GM19023 (cell line): Measurements from ENCODE around the gene ELOA.
"Not testable (repeated sequence)": the region's sequence is repeated elsewhere in the genome, so short reads cannot be mapped to it uniquely, and the experiment has no call there.

ENCODE experiments used
- ATAC-seq: cut with Tn5 transposase; IDR thresholded peaks from one replicate; pipeline ENCODE4 v1.9.1; 2021; ENCODE audit warnings: mild to moderate bottlenecking, moderate library complexity; ENCODE audit not compliant: unreplicated experiment

ELOA gene

DNA sequence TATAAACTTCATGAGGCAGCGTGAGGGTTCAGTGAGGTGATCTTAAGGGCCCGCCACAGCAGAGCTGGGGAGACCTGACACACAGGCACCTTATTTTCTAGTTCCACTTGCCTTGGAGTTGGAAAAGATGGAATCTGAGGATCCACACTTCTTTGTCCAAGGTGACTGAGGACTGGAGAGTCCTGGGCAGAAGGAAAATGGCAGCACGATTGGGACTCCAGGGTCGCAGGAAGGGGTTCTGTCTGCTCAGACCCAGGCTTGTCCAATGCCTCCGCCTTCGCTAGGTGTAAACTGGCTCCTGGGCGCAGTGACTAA lies 55.9 kb downstream of the ELOA start:
- ATAC-seq, result no peak

GRCh38 chr1:23799570-23800399 lies 56.5 kb downstream of the ELOA start:
- peak; percentile 23 for ATAC-seq

GRCh38 chr1:23800400-23801337 lies 57.4 kb downstream of the ELOA start, which contains the start of gene GALE:
TSS of gene GALE (minus strand) at chr1:23800754. CDS start at chr1:23799007, 1,747 bp downstream.
- ATAC-seq, result peak; percentile 81

GRCh38 chr1:23801338-23801748 lies 58.1 kb downstream of the ELOA start:
- ATAC-seq, result no peak

DNA sequence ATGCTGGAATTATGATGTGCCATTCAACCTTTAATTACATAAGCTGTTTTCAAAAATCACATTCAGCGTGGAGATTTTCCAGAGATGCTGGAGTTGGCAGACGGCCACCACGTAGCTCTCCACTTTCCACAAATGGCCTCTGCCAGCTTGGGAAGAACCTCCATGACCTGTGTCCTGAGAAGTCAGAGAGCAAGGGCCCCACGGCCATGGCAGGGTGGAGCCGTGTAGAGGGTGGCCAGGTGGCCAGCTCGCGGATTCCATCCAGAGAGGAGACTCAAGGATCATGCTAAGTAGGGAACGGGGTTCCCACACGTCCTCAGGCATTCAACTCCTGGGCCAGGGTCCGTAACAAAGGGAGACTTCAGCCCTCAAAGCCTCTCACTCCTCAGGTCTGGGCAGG lies 58.6 kb downstream of the ELOA start:
- ATAC-seq, result no peak

GRCh38 chr1:23802809-23803342 lies 59.6 kb downstream of the ELOA start:
- ATAC-seq, result not testable (repeated sequence)

DNA sequence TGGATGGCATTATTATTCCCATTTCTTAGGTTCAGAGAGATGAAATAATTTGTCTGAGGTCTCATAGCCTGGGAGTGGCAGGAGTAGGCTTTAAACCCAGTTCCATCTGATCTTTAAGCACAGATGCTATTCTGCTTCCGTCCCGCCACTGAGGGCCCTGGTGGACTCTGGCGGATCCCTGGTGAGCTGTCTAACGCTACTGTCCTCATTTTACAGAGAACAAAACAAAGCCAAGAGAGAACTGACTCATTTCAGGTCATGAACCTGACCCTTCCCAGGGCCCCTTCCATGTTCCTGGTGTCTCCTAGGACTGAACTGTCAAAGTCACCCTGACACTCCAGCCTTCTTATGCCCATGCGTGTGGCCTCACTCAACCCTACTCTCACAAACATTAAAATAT lies 60.4 kb downstream of the ELOA start:
- ATAC-seq, result no peak

GRCh38 chr1:23804183-23804835 lies 61.0 kb downstream of the ELOA start:
- no peak for ATAC-seq

- no peak for ATAC-seq
Measured at GRCh38 chr1:23805025-23805424, 61.8 kb downstream of the ELOA start.

DNA sequence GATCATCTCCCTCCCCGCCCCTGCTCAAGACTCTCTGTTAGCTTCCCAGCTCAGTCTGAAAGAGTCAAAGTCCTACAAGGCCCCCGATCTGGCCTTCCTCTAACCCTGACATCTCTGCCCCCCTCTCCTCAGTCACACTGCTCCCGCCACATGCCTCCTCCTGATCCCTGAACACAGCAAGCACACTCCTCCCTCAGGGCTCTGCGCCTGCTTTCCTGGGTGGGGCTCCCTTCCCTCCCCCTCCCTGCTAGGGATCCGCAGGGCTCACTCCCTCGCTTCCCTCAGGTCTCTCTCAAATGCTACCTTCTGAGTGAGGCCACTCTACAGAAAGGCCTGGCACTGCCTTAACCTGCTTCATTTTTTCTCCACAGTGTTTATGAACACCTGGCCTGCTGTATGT lies 63.0 kb downstream of the ELOA start:
- no peak for ATAC-seq

DNA sequence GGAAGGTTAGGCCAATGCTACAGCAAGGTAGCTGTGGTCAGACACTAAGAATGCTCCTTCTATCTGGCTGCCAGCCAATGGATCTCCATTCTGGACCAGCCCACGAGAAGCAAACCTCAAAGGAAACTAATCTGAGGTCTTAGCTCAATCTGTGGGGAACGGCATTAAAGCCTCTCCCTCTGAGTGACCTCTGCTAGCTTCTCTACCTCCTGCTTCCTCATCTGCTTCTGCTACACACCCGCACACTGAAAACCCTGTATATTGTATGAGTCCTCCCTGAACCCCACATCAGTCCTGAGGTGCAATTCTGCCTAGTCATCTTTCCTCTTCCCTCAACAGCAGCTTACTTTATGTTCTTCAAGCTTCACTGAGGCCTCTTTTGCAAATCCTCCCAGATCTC lies 64.2 kb downstream of the ELOA start:
- ATAC-seq, result no peak

- ATAC-seq, result no peak
Measured at GRCh38 chr1:23809751-23810171, 66.5 kb downstream of the ELOA start.

DNA sequence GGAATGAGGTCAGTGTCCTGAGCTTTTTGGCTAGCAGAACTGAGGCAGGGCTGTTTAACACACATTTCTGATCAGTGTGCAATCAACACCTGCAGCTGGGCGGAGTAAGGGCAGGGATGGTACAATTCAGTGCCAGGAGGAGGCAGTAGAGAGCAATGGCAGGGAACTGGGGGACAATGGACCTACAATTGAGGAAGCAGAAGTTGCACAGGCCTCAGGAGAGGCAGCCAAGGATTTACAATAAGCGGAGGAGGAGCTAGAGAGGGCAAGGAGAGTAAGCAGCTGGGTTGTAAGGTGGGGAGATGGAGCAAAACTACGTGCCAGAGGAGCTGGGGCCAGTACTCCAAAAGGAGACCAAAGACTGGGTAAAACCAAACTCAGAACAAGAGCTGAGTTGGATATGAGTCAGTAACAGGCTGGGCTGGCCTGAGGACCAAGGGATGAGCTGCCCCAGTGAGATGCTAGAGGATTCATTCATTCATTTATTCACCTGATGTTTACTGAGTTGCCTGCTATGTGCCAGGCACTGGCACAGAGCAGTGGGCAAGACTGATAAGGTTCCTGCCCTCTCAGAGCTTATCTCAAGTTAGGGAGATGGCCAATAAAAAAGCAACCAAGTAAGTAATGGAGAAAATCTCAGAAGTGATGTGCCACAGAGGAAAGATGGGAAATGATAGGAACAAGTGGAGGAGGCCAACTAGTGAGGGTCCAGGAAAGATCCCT lies 67.7 kb downstream of the ELOA start:
- ATAC-seq, result no peak
